Measurements from ENCODE around the gene EPHA2. TPM values are rescaled to one million over a fixed set of nuclear protein-coding genes. Genes with fewer than 3 reads are reported as not detected.

Gene EPHA2
- total RNA-seq, 1 donor from 2014 or later, result 144 TPM

GRCh38 chr1:16082283-16083038, 73.4 kb downstream of the EPHA2 start:
- DNase-seq (ENCODE audit: low read depth) (peak; percentile 51), FAIRE-seq (peak; percentile 47)
- peak; percentile 97 for TF ChIP-seq CTCF (IDR thresholded peaks at IDR 0.05; ENCODE audit: insufficient read depth, low read length, severe bottlenecking)
- Histone ChIP-seq H3K4me3 (ENCODE audit: low read depth, low read length) (no peak overlapping the region), H3K27me3 (ENCODE audit: control insufficient read depth, insufficient read depth, low read length) (no peaks in the 10 kb centered on the region), H3K36me3 (ENCODE audit: control insufficient read depth, insufficient read depth, low read length) (no peaks in the 10 kb centered on the region)

- no peak for TF ChIP-seq CTCF (IDR thresholded peaks at IDR 0.05; ENCODE audit: insufficient read depth, low read length, severe bottlenecking)
- no peak for DNase-seq (ENCODE audit: low read depth)
- Histone ChIP-seq H3K27me3 (ENCODE audit: control insufficient read depth, insufficient read depth, low read length) (no peaks in the 10 kb centered on the region), H3K36me3 (ENCODE audit: control insufficient read depth, insufficient read depth, low read length) (no peaks in the 10 kb centered on the region), H3K4me3 (ENCODE audit: low read depth, low read length) (no peak overlapping the region)
- FAIRE-seq, result no peak
Observed at GRCh38 chr1:16081636-16082035, 74.2 kb downstream of the EPHA2 start.

GRCh38 chr1:16080422-16081150, 75.3 kb downstream of the EPHA2 start:
- no peaks in the 10 kb centered on the region for H3K27me3 ChIP-seq (ENCODE audit: control insufficient read depth, insufficient read depth, low read length)
- H3K4me3 ChIP-seq (ENCODE audit: low read depth, low read length), result no peak overlapping the region
- no peak for DNase-seq (ENCODE audit: low read depth)
- FAIRE-seq, result no peak
- no peak for TF ChIP-seq CTCF (IDR thresholded peaks at IDR 0.05; ENCODE audit: insufficient read depth, low read length, severe bottlenecking)
- H3K36me3 ChIP-seq (ENCODE audit: control insufficient read depth, insufficient read depth, low read length), result no peaks in the 10 kb centered on the region

GRCh38 chr1:16078925-16079656, 76.8 kb downstream of the EPHA2 start:
- no peaks in the 10 kb centered on the region for H3K36me3 ChIP-seq (ENCODE audit: control insufficient read depth, insufficient read depth, low read length)
- peak; percentile 58 for DNase-seq (ENCODE audit: low read depth)
- FAIRE-seq, result no peak
- H3K4me3 ChIP-seq (ENCODE audit: low read depth, low read length), result no peak overlapping the region
- peak; percentile 98 for TF ChIP-seq CTCF (IDR thresholded peaks at IDR 0.05; ENCODE audit: insufficient read depth, low read length, severe bottlenecking)
- H3K27me3 ChIP-seq (ENCODE audit: control insufficient read depth, insufficient read depth, low read length), result no peaks in the 10 kb centered on the region

- no peak for TF ChIP-seq CTCF (IDR thresholded peaks at IDR 0.05; ENCODE audit: insufficient read depth, low read length, severe bottlenecking)
- DNase-seq (ENCODE audit: low read depth), result no peak
- FAIRE-seq, result peak; percentile 85
- no peaks in the 10 kb centered on the region for H3K36me3 ChIP-seq (ENCODE audit: control insufficient read depth, insufficient read depth, low read length)
- no peaks in the 10 kb centered on the region for H3K27me3 ChIP-seq (ENCODE audit: control insufficient read depth, insufficient read depth, low read length)
- H3K4me3 ChIP-seq (ENCODE audit: low read depth, low read length), result no peak overlapping the region
Observed at GRCh38 chr1:16077406-16078245, 78.2 kb downstream of the EPHA2 start.
